Adrenal gland (tissue), 5 donors: ENCODE results near the gene CFD.

Experiments
- CTCF ChIP-seq, 6 experiments: fragments of 450-650 bp in 4 of 6; fragments of 200-600 bp in 2 of 6; sonication (generic) in 1 of 6; IDR thresholded peaks; 1 replicate in 5 of 6; 2 replicates in 1 of 6; pipeline versions ENCODE4 v1.5.1 to v1.8.0; 2016 to 2021; ENCODE audit warnings: antibody characterized with exemption in 6 of 6, mild to moderate bottlenecking in 2 of 6, moderate library complexity in 1 of 6
- POLR2A ChIP-seq, 2 donors: fragments of 450-650 bp; IDR thresholded peaks; one replicate each; pipeline ENCODE4 v1.6.1; 2017; ENCODE audit warnings: antibody characterized with exemption in 2 of 2, mild to moderate bottlenecking in 2 of 2, moderate library complexity in 1 of 2
- donor health status: DM: no; HTN: no; CAD: no.

- TF ChIP-seq CTCF (IDR thresholded peaks at IDR 0.05) (no peak), POLR2A (IDR thresholded peaks at IDR 0.05) (no peak)
These were observed 40.0 kb downstream of the CFD start for GRCh38 chr19:899336-900042.
